IMR-90 (cell line): Measurements from ENCODE around the gene CLPX.

Experiments used
- CEBPB ChIP-seq: IDR thresholded peaks from 2 replicates; pipeline ENCODE4 v1.6.1; 2012; ENCODE audit warnings: low read depth, low read length, improper control_type of control experiment
- CHD1 ChIP-seq: IDR thresholded peaks from 2 replicates; pipeline ENCODE4 v1.6.1; 2012; ENCODE audit warnings: low read depth, low read length, improper control_type of control experiment
- MAFK ChIP-seq: IDR thresholded peaks from 2 replicates; pipeline ENCODE4 v1.6.1; 2012; ENCODE audit warnings: low read depth, low read length, improper control_type of control experiment
- MAZ ChIP-seq: IDR thresholded peaks from 2 replicates; pipeline ENCODE4 v1.6.1; 2012; ENCODE audit warnings: low read depth, mild to moderate bottlenecking, low read length, improper control_type of control experiment, moderate library complexity, borderline replicate concordance
- MXI1 ChIP-seq: IDR thresholded peaks from 2 replicates; pipeline ENCODE4 v1.6.1; 2012; ENCODE audit warnings: low read depth, mild to moderate bottlenecking, low read length, moderate library complexity, borderline replicate concordance
- POLR2A ChIP-seq: IDR thresholded peaks from 2 replicates; pipeline ENCODE4 v1.6.1; 2012; ENCODE audit warnings: mild to moderate bottlenecking, low read depth, low read length
- RAD21 ChIP-seq: IDR thresholded peaks from 2 replicates; pipeline ENCODE4 v1.6.1; 2012; ENCODE audit warnings: low read length, improper control_type of control experiment
- RCOR1 ChIP-seq: IDR thresholded peaks from 2 replicates; pipeline ENCODE4 v1.6.1; 2012; ENCODE audit warnings: mild to moderate bottlenecking, low read length, improper control_type of control experiment; ENCODE audit not compliant: insufficient replicate concordance
- RFX5 ChIP-seq: IDR thresholded peaks from 2 replicates; pipeline ENCODE4 v1.8.0; 2012; ENCODE audit warnings: low read depth, mild to moderate bottlenecking, low read length, moderate library complexity
- SMC3 ChIP-seq: fragments of 150-350 bp; IDR thresholded peaks from 2 replicates; pipeline ENCODE4 v1.6.1; 2016; ENCODE audit warnings: low read depth, mild to moderate bottlenecking, antibody characterized with exemption, low read length, moderate library complexity
- TF ChIP-seq, protein P1 (sequence below): conservative IDR thresholded peaks from 2 replicates; pipeline ENCODE4 v1.5.1; 2012; ENCODE audit warnings: mild to moderate bottlenecking, low read depth, low read length, improper control_type of control experiment
- TF ChIP-seq, protein P2 (sequence below): fragments of 150-350 bp; IDR thresholded peaks from 2 replicates; pipeline ENCODE4 v1.6.1; 2017; ENCODE audit warnings: mild to moderate bottlenecking, antibody characterized with exemption, low read length, low read depth

DNA sequence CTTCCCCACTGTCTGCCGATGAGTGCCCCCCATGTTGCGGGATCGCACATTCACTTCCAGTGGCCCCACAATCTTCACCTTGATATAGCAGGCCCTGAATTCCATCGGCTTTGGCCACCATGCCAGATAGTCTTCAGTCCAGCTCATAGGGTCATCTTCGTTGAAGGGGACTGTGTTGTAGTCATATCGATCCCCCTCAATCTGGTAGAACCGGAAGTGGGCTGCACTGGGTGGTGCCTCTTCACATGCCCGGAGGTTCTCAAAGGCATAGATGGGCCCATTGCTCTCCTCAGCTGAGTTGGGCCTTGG is 12.1 kb upstream of the CLPX start:
- TF ChIP-seq CHD1 (no peak), CEBPB (no peak), SMC3 (no peak), POLR2A (no peak), RFX5 (no peak), RAD21 (no peak), MXI1 (no peak), MAFK (no peak), RCOR1 (no peak), MAZ (no peak)
- TF ChIP-seq, protein P1, sequence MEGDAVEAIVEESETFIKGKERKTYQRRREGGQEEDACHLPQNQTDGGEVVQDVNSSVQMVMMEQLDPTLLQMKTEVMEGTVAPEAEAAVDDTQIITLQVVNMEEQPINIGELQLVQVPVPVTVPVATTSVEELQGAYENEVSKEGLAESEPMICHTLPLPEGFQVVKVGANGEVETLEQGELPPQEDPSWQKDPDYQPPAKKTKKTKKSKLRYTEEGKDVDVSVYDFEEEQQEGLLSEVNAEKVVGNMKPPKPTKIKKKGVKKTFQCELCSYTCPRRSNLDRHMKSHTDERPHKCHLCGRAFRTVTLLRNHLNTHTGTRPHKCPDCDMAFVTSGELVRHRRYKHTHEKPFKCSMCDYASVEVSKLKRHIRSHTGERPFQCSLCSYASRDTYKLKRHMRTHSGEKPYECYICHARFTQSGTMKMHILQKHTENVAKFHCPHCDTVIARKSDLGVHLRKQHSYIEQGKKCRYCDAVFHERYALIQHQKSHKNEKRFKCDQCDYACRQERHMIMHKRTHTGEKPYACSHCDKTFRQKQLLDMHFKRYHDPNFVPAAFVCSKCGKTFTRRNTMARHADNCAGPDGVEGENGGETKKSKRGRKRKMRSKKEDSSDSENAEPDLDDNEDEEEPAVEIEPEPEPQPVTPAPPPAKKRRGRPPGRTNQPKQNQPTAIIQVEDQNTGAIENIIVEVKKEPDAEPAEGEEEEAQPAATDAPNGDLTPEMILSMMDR, result no peak
- TF ChIP-seq, protein P2, sequence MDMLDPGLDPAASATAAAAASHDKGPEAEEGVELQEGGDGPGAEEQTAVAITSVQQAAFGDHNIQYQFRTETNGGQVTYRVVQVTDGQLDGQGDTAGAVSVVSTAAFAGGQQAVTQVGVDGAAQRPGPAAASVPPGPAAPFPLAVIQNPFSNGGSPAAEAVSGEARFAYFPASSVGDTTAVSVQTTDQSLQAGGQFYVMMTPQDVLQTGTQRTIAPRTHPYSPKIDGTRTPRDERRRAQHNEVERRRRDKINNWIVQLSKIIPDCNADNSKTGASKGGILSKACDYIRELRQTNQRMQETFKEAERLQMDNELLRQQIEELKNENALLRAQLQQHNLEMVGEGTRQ, result no peak
